SK-N-SH (cell line): ENCODE data around the gene SNX3.

Source experiments
- CTCF ChIP-seq: fragments of 200-600 bp; sonication (generic); IDR thresholded peaks from 2 replicates; pipeline ENCODE4 v1.6.1; 2017; ENCODE audit warnings: antibody characterized with exemption, mild to moderate bottlenecking, moderate library complexity
- EP300 ChIP-seq, 2 experiments: IDR thresholded peaks; 2 replicates each; pipeline versions ENCODE4 v1.4.0 to v1.6.1; 2012; ENCODE audit warnings: borderline replicate concordance in 1 of 2, low read depth in 1 of 2, low read length in 1 of 2
- FOXJ3 ChIP-seq: sonication (generic); formaldehyde crosslinking; IDR thresholded peaks from 2 replicates; pipeline ENCODE4 v1.5.1; 2020; ENCODE audit warnings: mild to moderate bottlenecking, missing genetic modification reagents
- GABPA ChIP-seq: IDR thresholded peaks from 2 replicates; pipeline ENCODE4 v1.4.0; 2012; ENCODE audit warnings: low read depth, mild to moderate bottlenecking
- IRF3 ChIP-seq: fragments of 150-350 bp; IDR thresholded peaks from 2 replicates; pipeline ENCODE4 v1.6.1; 2016; ENCODE audit warnings: mild to moderate bottlenecking, low read depth, low read length
- PBX3 ChIP-seq: IDR thresholded peaks from 2 replicates; pipeline ENCODE4; 2012
- POLR2AphosphoS5 ChIP-seq: IDR thresholded peaks from 2 replicates; pipeline ENCODE4 v1.6.1; 2012; ENCODE audit warnings: low read depth, low read length
- REST ChIP-seq: IDR thresholded peaks from 2 replicates; pipeline ENCODE4 v1.6.1; 2012; ENCODE audit warnings: mild to moderate bottlenecking, low read depth, low read length, moderate library complexity
- TAF1 ChIP-seq: IDR thresholded peaks from 2 replicates; pipeline ENCODE4 v1.6.1; 2012; ENCODE audit warnings: low read depth, mild to moderate bottlenecking, low read length, moderate library complexity, borderline replicate concordance
- YY1 ChIP-seq: IDR thresholded peaks from 2 replicates; pipeline ENCODE4 v1.4.0; 2012; ENCODE audit warnings: low read depth, mild to moderate bottlenecking
- TF ChIP-seq, protein P1 (sequence below): IDR thresholded peaks from 2 replicates; pipeline ENCODE4 v1.4.0; 2012; ENCODE audit warnings: low read depth, borderline replicate concordance
- TF ChIP-seq, protein P2 (sequence below): IDR thresholded peaks from 2 replicates; pipeline ENCODE4 v1.4.0; 2012; ENCODE audit warnings: low read depth, borderline replicate concordance

- TF ChIP-seq CTCF (no peak), PBX3 (no peak), EP300 (IDR thresholded peaks at IDR 0.05; ENCODE audit: borderline replicate concordance in 1 of 2, low read depth in 1 of 2, low read length in 1 of 2) (no peak), IRF3 (no peak), POLR2AphosphoS5 (no peak), REST (no peak), GABPA (no peak), YY1 (no peak), TAF1 (no peak), FOXJ3 (no peak)
- TF ChIP-seq, protein P1, sequence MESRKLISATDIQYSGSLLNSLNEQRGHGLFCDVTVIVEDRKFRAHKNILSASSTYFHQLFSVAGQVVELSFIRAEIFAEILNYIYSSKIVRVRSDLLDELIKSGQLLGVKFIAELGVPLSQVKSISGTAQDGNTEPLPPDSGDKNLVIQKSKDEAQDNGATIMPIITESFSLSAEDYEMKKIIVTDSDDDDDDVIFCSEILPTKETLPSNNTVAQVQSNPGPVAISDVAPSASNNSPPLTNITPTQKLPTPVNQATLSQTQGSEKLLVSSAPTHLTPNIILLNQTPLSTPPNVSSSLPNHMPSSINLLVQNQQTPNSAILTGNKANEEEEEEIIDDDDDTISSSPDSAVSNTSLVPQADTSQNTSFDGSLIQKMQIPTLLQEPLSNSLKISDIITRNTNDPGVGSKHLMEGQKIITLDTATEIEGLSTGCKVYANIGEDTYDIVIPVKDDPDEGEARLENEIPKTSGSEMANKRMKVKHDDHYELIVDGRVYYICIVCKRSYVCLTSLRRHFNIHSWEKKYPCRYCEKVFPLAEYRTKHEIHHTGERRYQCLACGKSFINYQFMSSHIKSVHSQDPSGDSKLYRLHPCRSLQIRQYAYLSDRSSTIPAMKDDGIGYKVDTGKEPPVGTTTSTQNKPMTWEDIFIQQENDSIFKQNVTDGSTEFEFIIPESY = no peak
- TF ChIP-seq, protein P2, sequence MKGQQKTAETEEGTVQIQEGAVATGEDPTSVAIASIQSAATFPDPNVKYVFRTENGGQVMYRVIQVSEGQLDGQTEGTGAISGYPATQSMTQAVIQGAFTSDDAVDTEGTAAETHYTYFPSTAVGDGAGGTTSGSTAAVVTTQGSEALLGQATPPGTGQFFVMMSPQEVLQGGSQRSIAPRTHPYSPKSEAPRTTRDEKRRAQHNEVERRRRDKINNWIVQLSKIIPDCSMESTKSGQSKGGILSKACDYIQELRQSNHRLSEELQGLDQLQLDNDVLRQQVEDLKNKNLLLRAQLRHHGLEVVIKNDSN = no peak
These were observed 49.0 kb upstream of the SNX3 start for GRCh38 chr6:108309844-108310243.
